DOHH2 (cell line): ENCODE results near the gene HINT1.

ENCODE experiments used
- H3F3A ChIP-seq: fragments of 200-600 bp; sonication (generic), shearing (Covaris generic); 2 replicates; pipeline ENCODE4 v1.6.0; 2016; ENCODE audit warnings: antibody characterized with exemption, mild to moderate bottlenecking; ENCODE audit not compliant: control insufficient read depth, insufficient read depth
- H3K27ac ChIP-seq: fragments of 200-600 bp; sonication (generic); 2 replicates; pipeline ENCODE4 v1.5.1; 2014; ENCODE audit warnings: low read depth, mild to moderate bottlenecking, low read length, moderate library complexity
- H3K27me3 ChIP-seq: fragments of 200-600 bp; sonication (generic); 2 replicates; pipeline ENCODE4 v1.6.1; 2014; ENCODE audit warnings: mild to moderate bottlenecking, low read length, mixed read lengths; ENCODE audit not compliant: control insufficient read depth
- H3K36me3 ChIP-seq: fragments of 200-600 bp; sonication (generic); 2 replicates; pipeline ENCODE4 v1.6.1; 2014; ENCODE audit warnings: mild to moderate bottlenecking, low read length, moderate library complexity, mixed read lengths; ENCODE audit not compliant: control insufficient read depth
- H3K4me1 ChIP-seq: fragments of 200-600 bp; sonication (generic); 2 replicates; pipeline ENCODE4 v1.6.1; 2014; ENCODE audit warnings: mild to moderate bottlenecking, low read length, mixed read lengths; ENCODE audit not compliant: control insufficient read depth
- H3K4me2 ChIP-seq: fragments of 200-600 bp; sonication (generic); 2 replicates; pipeline ENCODE4 v1.6.0; 2014; ENCODE audit warnings: mild to moderate bottlenecking, low read length, moderate library complexity
- H3K4me3 ChIP-seq: fragments of 200-600 bp; sonication (generic); 2 replicates; pipeline ENCODE4 v1.5.1; 2014; ENCODE audit warnings: mild to moderate bottlenecking, low read length, mixed read lengths
- H3K79me2 ChIP-seq: fragments of 200-600 bp; sonication (generic); 2 replicates; pipeline ENCODE4 v1.6.1; 2014; ENCODE audit warnings: mild to moderate bottlenecking, low read length, mixed read lengths; ENCODE audit not compliant: control insufficient read depth
- H3K9me2 ChIP-seq: fragments of 200-600 bp; sonication (generic); replicated peaks from 2 replicates; pipeline ENCODE4 v1.6.1; 2014; ENCODE audit warnings: mild to moderate bottlenecking, low read length, mixed read lengths; ENCODE audit not compliant: control insufficient read depth
- H3K9me3 ChIP-seq: fragments of 200-600 bp; sonication (generic); 2 replicates; pipeline ENCODE4 v1.6.1; 2014; ENCODE audit warnings: antibody characterized with exemption, low read length, mixed read lengths; ENCODE audit not compliant: control insufficient read depth, insufficient read depth
- H4K20me1 ChIP-seq: fragments of 200-600 bp; sonication (generic); 2 replicates; pipeline ENCODE4 v1.6.0; 2014; ENCODE audit warnings: low read depth, mild to moderate bottlenecking, antibody characterized with exemption, low read length, moderate library complexity; ENCODE audit not compliant: control insufficient read depth, insufficient read depth
- CTCF ChIP-seq: fragments of 200-600 bp; sonication (generic); IDR thresholded peaks from one replicate; pipeline ENCODE4 v1.5.1; 2014; ENCODE audit warnings: antibody characterized with exemption, mild to moderate bottlenecking, low read depth, low read length; ENCODE audit not compliant: poor library complexity, severe bottlenecking
- EZH2phosphoT487 ChIP-seq: fragments of 200-600 bp; sonication (generic); IDR thresholded peaks from 2 replicates; pipeline ENCODE4 v1.6.1; 2017; ENCODE audit warnings: borderline replicate concordance, mild to moderate bottlenecking, antibody characterized with exemption, low read length, moderate library complexity, mixed read lengths

The HINT1 gene

DNA sequence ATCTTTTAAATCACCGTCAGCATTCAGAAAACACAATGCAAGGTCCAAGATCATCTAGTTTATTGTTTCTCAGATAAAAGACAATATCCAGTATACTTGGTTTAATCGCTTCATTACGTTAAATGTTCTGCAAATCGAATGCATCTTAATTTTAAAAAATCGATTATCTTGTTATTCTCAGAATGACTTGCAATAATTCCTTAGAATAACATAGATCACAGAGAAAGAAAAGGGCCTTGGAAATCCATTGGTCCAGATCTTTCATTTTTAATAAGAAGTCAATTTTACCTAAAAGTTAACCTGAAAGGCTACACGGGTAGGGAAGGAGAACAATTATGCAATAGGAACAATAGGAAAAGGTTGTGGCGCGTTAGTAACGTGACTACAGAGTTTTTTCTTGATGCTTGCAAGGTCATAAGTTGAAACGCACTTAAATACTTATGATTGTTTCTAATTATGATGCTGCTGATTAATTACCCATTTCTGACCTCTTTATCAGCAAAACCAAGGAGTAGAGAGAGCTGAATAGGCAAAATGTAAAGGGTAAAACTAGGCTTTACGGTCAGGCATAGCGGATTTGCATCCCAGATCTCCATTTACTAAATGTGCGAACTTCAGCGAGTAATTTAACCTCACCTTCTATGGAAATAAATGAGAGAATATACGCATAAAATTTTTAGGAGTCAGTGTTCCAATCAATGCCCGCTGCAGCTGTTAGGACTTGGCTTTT, 4.9 kb upstream of the HINT1 start:
- H3K27me3 ChIP-seq, result no peaks in the 10 kb centered on the region
- TF ChIP-seq CTCF (no peak), EZH2phosphoT487 (no peak)
- peaks cover 38% of the 10 kb centered on the region for H3K4me1 ChIP-seq
- peak overlapping the region; percentile 53 for H3K27ac ChIP-seq
- H3K4me2 ChIP-seq, result peak overlapping the region; percentile 70
- H3K79me2 ChIP-seq, result peaks cover 43% of the 10 kb centered on the region
- H3K4me3 ChIP-seq, result peak overlapping the region; percentile 99
- H4K20me1 ChIP-seq, result no peaks in the 10 kb centered on the region
- peaks cover 4% of the 10 kb centered on the region; the same call in 1 of the 2 replicates for H3F3A ChIP-seq
- peaks cover 16% of the 10 kb centered on the region for H3K36me3 ChIP-seq
- no peaks in the 10 kb centered on the region for H3K9me3 ChIP-seq
- no peaks in the 10 kb centered on the region for H3K9me2 ChIP-seq

DNA sequence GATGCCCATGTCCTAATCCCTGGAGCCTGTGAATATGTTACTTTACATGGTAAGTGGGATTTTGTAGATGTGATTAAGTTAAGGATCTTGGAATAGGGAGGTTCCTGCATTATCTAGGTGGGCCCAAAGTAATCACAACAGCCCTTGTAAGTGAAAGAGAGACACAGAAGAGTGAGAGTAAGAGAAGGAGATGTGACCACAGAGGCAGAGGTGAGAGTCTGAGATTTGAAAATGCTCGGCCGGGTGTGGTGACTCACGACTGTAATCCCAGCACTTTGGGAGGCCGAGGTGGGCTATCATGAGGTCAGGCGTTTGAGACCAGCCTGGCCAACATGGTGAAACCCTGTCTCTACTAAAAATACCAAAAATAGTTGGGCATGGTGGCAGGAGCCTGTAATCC, 2.6 kb upstream of the HINT1 start:
- H3K4me2 ChIP-seq, result no peak overlapping the region
- TF ChIP-seq EZH2phosphoT487 (no peak), CTCF (no peak)
- H3K79me2 ChIP-seq, result peaks cover 45% of the 10 kb centered on the region
- H3K4me1 ChIP-seq, result peaks cover 43% of the 10 kb centered on the region
- H3K27me3 ChIP-seq, result no peaks in the 10 kb centered on the region
- no peak overlapping the region for H3K27ac ChIP-seq
- H3K4me3 ChIP-seq, result no peak overlapping the region
- H3K36me3 ChIP-seq, result peaks cover 28% of the 10 kb centered on the region
- H3K9me2 ChIP-seq, result no peaks in the 10 kb centered on the region
- H3F3A ChIP-seq, result peaks cover 4% of the 10 kb centered on the region; the same call in 1 of the 2 replicates
- H4K20me1 ChIP-seq, result peaks cover 9% of the 10 kb centered on the region; the same call in 1 of the 2 replicates
- no peaks in the 10 kb centered on the region for H3K9me3 ChIP-seq

GRCh38 chr5:131164191-131165118, 601 bp downstream of the HINT1 start:
- H3K9me2 ChIP-seq, result no peaks in the 10 kb centered on the region
- no peaks in the 10 kb centered on the region for H3K9me3 ChIP-seq
- peaks cover 54% of the 10 kb centered on the region for H3K36me3 ChIP-seq
- peak overlapping the region; percentile 87 for H3K4me3 ChIP-seq
- peaks cover 31% of the 10 kb centered on the region for H3K4me1 ChIP-seq
- H4K20me1 ChIP-seq, result peaks cover 15% of the 10 kb centered on the region
- TF ChIP-seq CTCF, result peak; percentile 47
- TF ChIP-seq EZH2phosphoT487, result no peak
- peak overlapping the region; percentile 75 for H3K27ac ChIP-seq
- peaks cover 4% of the 10 kb centered on the region; the same call in 1 of the 2 replicates for H3F3A ChIP-seq
- H3K4me2 ChIP-seq, result peak overlapping the region; percentile 84
- peaks cover 55% of the 10 kb centered on the region for H3K79me2 ChIP-seq
- no peaks in the 10 kb centered on the region for H3K27me3 ChIP-seq
